HG03520 (cell line): Measurements from ENCODE around the gene PPFIA1.

Experiments used
- ATAC-seq: cut with Tn5 transposase; IDR thresholded peaks from one replicate; pipeline ENCODE4 v1.9.1; 2021; ENCODE audit warnings: mild to moderate bottlenecking, moderate library complexity; ENCODE audit not compliant: unreplicated experiment

Gene PPFIA1

GRCh38 chr11:70424765-70425344 lies 154.4 kb downstream of the PPFIA1 start:
- no peak for ATAC-seq

DNA sequence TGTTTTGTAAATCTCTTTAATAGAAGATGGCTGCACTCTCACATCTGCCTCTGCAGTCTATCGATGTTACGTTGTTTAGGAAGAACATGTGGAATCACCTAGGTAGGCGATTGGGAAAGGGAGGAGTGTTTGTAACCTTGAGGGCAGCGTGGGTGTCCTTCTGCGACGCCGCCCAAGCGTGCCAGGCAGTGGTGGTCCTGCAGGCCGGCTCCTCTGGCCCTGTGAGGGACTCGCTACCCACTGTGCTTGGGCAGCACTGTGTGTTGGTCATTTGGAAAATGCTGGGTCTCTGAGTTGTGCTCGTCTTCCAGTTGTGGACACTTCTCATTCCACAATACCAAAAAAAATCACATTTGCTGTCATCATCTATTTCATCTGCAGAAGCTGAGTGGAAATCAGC lies 156.9 kb downstream of the PPFIA1 start:
- ATAC-seq, result no peak

GRCh38 chr11:70428701-70429427 lies 158.4 kb downstream of the PPFIA1 start:
- no peak for ATAC-seq

- ATAC-seq, result no peak
Measured at GRCh38 chr11:70429428-70429705, 158.9 kb downstream of the PPFIA1 start.

GRCh38 chr11:70429724-70430521 lies 159.4 kb downstream of the PPFIA1 start:
- ATAC-seq, result no peak

DNA sequence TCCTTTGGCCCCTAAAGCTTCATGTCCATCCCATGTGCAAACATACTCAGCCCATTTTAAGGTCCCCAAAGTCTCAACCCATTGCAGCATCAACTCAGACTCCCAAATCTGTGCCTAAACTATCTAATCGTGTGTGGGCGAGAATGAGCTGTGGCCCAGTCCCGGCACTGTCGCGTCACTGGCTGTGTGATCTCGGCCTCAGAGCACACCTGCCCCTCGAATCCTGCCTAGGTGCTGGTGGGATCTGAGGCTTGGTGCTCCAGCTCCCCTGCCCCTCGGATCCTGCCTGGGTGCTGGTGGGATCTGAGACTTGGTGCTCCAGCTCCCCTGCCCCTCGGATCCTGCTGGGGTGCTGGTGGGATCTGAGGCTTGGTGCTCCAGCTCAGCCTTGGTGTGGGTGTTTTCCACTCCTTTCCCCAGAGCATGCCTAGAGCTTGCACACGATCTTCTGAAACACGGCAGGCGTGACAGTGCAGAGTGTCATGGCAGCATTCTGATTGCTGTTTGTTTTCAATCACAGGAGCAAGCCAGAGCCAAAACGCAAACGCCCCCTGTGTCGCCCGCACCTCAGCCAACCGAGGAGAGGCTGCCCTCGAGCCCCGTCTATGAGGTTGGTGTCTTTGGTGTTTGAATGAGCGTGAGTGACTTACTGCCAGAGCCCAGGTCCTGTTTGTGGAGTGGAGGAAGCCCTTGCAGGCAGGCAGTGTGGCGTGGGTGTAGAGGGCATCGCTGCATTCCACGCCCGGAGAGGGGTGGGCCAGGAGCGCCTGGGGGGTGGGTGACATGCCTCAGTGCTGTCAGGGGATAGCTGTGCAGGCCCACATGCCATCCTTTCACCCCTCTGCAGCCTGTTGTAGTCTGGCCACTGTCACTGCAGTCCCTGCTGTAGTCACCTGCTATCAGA lies 160.4 kb downstream of the PPFIA1 start:
- no peak for ATAC-seq

DNA sequence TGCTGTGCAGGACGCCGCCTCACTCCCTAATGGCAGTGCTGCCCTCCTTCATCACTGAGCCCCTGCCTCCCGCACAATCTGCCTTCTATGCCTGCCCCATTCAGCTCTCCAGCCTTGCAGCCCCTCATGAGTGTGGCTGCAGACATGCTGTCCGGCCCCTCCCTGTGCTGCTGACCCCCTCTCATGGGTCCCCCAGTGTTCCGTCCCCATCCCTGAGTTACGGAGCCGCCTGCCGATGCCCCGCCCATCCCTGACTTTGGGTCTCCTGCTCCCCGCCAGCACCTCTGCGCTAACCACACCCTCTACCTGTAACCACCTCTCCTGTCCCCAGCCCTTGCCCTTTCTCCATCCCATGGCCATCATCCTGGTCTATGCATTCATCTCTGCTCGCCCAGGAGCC lies 161.1 kb downstream of the PPFIA1 start:
- ATAC-seq, result no peak

- ATAC-seq, result no peak
Measured at GRCh38 chr11:70432065-70432464, 161.6 kb downstream of the PPFIA1 start.

DNA sequence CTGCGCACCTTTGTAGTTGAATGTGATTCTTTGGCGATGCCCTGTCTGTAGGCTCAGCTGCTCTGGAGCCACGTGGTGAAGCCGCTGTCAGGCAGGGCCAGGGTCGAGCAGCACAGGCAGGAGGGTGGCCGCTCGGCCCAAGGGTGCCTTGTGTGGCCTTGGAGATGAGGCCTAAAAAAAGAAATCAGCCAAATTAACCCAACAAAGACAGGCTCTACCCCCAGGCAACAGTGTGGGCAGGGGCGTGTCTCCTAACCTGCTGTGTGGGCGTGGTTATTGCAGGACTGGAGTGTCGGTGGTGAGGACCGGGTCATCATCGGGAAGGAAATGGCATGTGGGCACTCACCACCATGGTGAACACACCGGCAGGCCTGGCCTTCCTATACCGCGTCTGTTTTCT lies 162.1 kb downstream of the PPFIA1 start:
- ATAC-seq, result no peak

DNA sequence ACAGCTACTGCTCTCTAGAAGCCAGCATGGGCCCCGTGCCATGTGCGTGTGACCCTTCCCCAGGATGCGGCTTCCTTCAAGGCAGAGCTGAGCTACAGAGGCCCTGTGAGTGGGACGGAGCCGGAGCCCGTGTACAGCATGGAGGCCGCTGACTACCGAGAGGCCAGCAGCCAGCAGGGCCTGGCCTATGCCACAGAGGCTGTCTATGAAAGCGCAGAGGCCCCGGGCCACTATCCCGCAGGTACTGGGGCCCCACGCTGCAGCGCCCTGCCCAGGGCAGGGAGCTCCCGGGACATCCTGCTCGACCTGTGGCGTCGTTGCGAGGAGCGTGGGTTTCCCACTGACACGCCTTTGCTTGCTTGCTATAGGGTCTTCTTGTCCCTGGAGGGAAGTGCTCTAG lies 162.5 kb downstream of the PPFIA1 start:
- ATAC-seq, result no peak

GRCh38 chr11:70433526-70433925 lies 163.0 kb downstream of the PPFIA1 start:
- ATAC-seq, result no peak
